H1 (cell line): ENCODE results near the gene MYLK. TPM values are rescaled to one million over a fixed set of nuclear protein-coding genes. Genes with fewer than 3 reads are reported as not detected.

Experiments used
- CTCF ChIA-PET: fragments of 300-600 bp; sonication (Branson Sonifier 250); formaldehyde crosslinking; loops from one replicate; lab custom pipeline; 2021; ENCODE audit not compliant: partially characterized antibody; lab: Charles Lee
- POLR2A ChIA-PET: fragments of 300-600 bp; sonication (Branson Sonifier 250); formaldehyde crosslinking; loops from one replicate; lab custom pipeline; 2021; ENCODE audit warnings: inconsistent platforms; ENCODE audit not compliant: partially characterized antibody; lab: Charles Lee
- DNase-seq, 2 experiments: peaks; one replicate each; pipeline versions ENCODE4 v3.0.0 to v3.0.0-alpha.2; 2010 to 2022; ENCODE audit warnings: low spot score in 2 of 2, low read depth in 1 of 2, mixed read lengths in 1 of 2
- FAIRE-seq: peaks from 2 replicates; lab custom pipeline; 2011; peaks lifted over from hg19 to GRCh38; lab: Jason Lieb, UNC
- H2AFZ ChIP-seq: 2 replicates; pipeline ENCODE4 v1.8.1; 2012; ENCODE audit warnings: low read length, inconsistent platforms
- H2AK5ac ChIP-seq: 2 replicates; pipeline ENCODE4 v1.6.1; 2013; ENCODE audit warnings: low read depth, low read length
- H2BK120ac ChIP-seq: replicated peaks from 2 replicates; pipeline ENCODE3; 2013; ENCODE audit warnings: low read depth, low read length, inconsistent platforms
- H2BK12ac ChIP-seq: 2 replicates; pipeline ENCODE4 v1.6.1; 2013; ENCODE audit warnings: low read depth, low read length
- H2BK15ac ChIP-seq: 2 replicates; pipeline ENCODE4 v1.6.1; 2013; ENCODE audit warnings: low read length
- H2BK20ac ChIP-seq: 2 replicates; pipeline ENCODE4 v1.6.1; 2013; ENCODE audit warnings: low read length
- H2BK5ac ChIP-seq: 2 replicates; pipeline ENCODE4 v1.6.1; 2013; ENCODE audit warnings: low read depth, low read length
- H3K14ac ChIP-seq: 2 replicates; pipeline ENCODE4 v1.6.1; 2013; ENCODE audit warnings: inconsistent platforms; ENCODE audit not compliant: insufficient read length
- H3K18ac ChIP-seq: 2 replicates; pipeline ENCODE4 v1.6.1; 2013; ENCODE audit warnings: low read length; ENCODE audit errors: extremely low read depth
- H3K23ac ChIP-seq: 2 replicates; pipeline ENCODE4 v1.6.1; 2013; ENCODE audit warnings: inconsistent platforms; ENCODE audit not compliant: insufficient read length
- H3K23me2 ChIP-seq: 2 replicates; pipeline ENCODE4 v1.6.1; 2013; ENCODE audit warnings: low read depth, low read length
- H3K27ac ChIP-seq: 2 replicates; pipeline ENCODE4 v1.6.1; 2011; ENCODE audit warnings: low read depth, low read length, inconsistent platforms
- H3K27me3 ChIP-seq, 4 experiments: replicated peaks in 1 of 4; 1 replicate in 1 of 4; 2 replicates in 3 of 4; pipeline versions ENCODE4 v1.6.1 to v1.8.1; 2011 to 2013; ENCODE audit warnings: low read length in 3 of 4, mild to moderate bottlenecking in 3 of 4, inconsistent platforms in 2 of 4, mixed read lengths in 2 of 4, moderate library complexity in 1 of 4; ENCODE audit not compliant: control insufficient read depth in 3 of 4, insufficient read depth in 3 of 4; ENCODE audit errors: extremely low read depth in 1 of 4
- H3K36me3 ChIP-seq, 4 experiments: 2 replicates each; pipeline versions ENCODE4 v1.6.1 to v1.8.1; 2011 to 2013; ENCODE audit warnings: mild to moderate bottlenecking in 4 of 4, low read length in 3 of 4, moderate library complexity in 2 of 4, control low read depth in 1 of 4, inconsistent platforms in 1 of 4; ENCODE audit not compliant: insufficient read depth in 4 of 4, control insufficient read depth in 2 of 4
- H3K4ac ChIP-seq: replicated peaks from 2 replicates; pipeline ENCODE3; 2013; ENCODE audit warnings: low read length, low read depth, mixed read lengths, inconsistent platforms; ENCODE audit not compliant: insufficient read length
- H3K4me1 ChIP-seq, 4 experiments: replicated peaks in 1 of 4; 1 replicate in 1 of 4; 2 replicates in 3 of 4; pipeline versions ENCODE4 v1.6.1 to v1.8.1; 2011 to 2013; ENCODE audit warnings: low read length in 3 of 4, inconsistent platforms in 2 of 4, mixed read lengths in 1 of 4; ENCODE audit not compliant: insufficient read depth in 4 of 4, control insufficient read depth in 3 of 4
- H3K4me2 ChIP-seq, 2 experiments: 2 replicates each; pipeline versions ENCODE4 v1.6.1 to v1.8.1; 2011 to 2013; ENCODE audit warnings: low read depth in 2 of 2, low read length in 2 of 2, control low read depth in 1 of 2, inconsistent platforms in 1 of 2, mild to moderate bottlenecking in 1 of 2; ENCODE audit not compliant: insufficient read depth in 1 of 2
- H3K4me3 ChIP-seq, 4 experiments: fragments of 200-600, 300-600 bp in 1 of 4; sonication (generic), shearing (Covaris generic), sonication (Bioruptor Twin) in 1 of 4; 2 replicates each; pipeline versions ENCODE4 v1.5.1 to v1.8.1; 2011 to 2016; ENCODE audit warnings: low read length in 4 of 4, low read depth in 3 of 4, control low read depth in 2 of 4, inconsistent platforms in 2 of 4, mild to moderate bottlenecking in 2 of 4, mixed read lengths in 1 of 4, moderate library complexity in 1 of 4; ENCODE audit not compliant: insufficient read depth in 2 of 4; ENCODE audit errors: extremely low read depth in 1 of 4
- H3K56ac ChIP-seq: replicated peaks from 2 replicates; pipeline ENCODE3; 2013; ENCODE audit warnings: low read depth, mild to moderate bottlenecking, mixed read lengths, low read length, inconsistent platforms; ENCODE audit not compliant: insufficient read length
- H3K79me1 ChIP-seq: 2 replicates; pipeline ENCODE4 v1.6.1; 2013; ENCODE audit warnings: low read depth, low read length, control low read depth
- H3K79me2 ChIP-seq, 2 experiments: 2 replicates each; pipeline versions ENCODE4 v1.6.1 to v1.8.1; 2012 to 2013; ENCODE audit warnings: low read length in 2 of 2, mild to moderate bottlenecking in 2 of 2, inconsistent platforms in 1 of 2; ENCODE audit not compliant: insufficient read depth in 2 of 2, control insufficient read depth in 1 of 2
- H3K9ac ChIP-seq, 4 experiments: replicated peaks in 1 of 4; 1 replicate in 1 of 4; 2 replicates in 3 of 4; pipeline versions ENCODE4 v1.6.1 to v1.8.1; 2011 to 2013; ENCODE audit warnings: low read depth in 3 of 4, low read length in 3 of 4, control low read depth in 2 of 4, mild to moderate bottlenecking in 2 of 4, moderate library complexity in 2 of 4, inconsistent platforms in 1 of 4; ENCODE audit errors: extremely low read depth in 1 of 4
- H3K9me3 ChIP-seq, 2 experiments: 2 replicates each; pipeline versions ENCODE4 v1.6.1 to v1.8.1; 2012 to 2013; ENCODE audit warnings: mild to moderate bottlenecking in 2 of 2, moderate library complexity in 2 of 2, control low read depth in 1 of 2, inconsistent platforms in 1 of 2, low read depth in 1 of 2, low read length in 1 of 2, mixed read lengths in 1 of 2; ENCODE audit not compliant: insufficient read depth in 2 of 2
- H4K20me1 ChIP-seq, 2 experiments: replicated peaks in 1 of 2; 2 replicates each; pipeline versions ENCODE3 to v1.8.1; 2011 to 2013; ENCODE audit warnings: inconsistent platforms in 2 of 2, low read length in 2 of 2, mild to moderate bottlenecking in 1 of 2; ENCODE audit not compliant: insufficient read depth in 2 of 2, control insufficient read depth in 1 of 2
- H4K5ac ChIP-seq: 2 replicates; pipeline ENCODE4 v1.6.1; 2013; ENCODE audit warnings: low read length, low read depth, mixed read lengths, inconsistent platforms; ENCODE audit not compliant: insufficient read length
- H4K8ac ChIP-seq: 2 replicates; pipeline ENCODE4 v1.8.0; 2013; ENCODE audit warnings: mild to moderate bottlenecking, moderate library complexity, low read length, inconsistent platforms; ENCODE audit not compliant: insufficient read depth; ENCODE audit errors: extremely low read depth
- H4K91ac ChIP-seq: replicated peaks from 2 replicates; pipeline ENCODE3; 2013; ENCODE audit warnings: low read length, mixed read lengths, inconsistent platforms; ENCODE audit not compliant: insufficient read length
- CEBPB ChIP-seq: IDR thresholded peaks from 2 replicates; pipeline ENCODE4 v1.6.1; 2012; ENCODE audit warnings: low read depth, low read length
- HDAC2 ChIP-seq, 2 experiments: fragments of 300-600 bp in 1 of 2; sonication (generic) in 1 of 2; IDR thresholded peaks; 2 replicates each; pipeline ENCODE4 v1.6.1; 2011 to 2012; ENCODE audit warnings: low read depth in 2 of 2, low read length in 2 of 2, mild to moderate bottlenecking in 2 of 2, moderate library complexity in 2 of 2, borderline replicate concordance in 1 of 2, inconsistent platforms in 1 of 2
- HDAC6 ChIP-seq: IDR thresholded peaks from one replicate; pipeline ENCODE4 v1.7.1; 2012; ENCODE audit warnings: low read depth, mild to moderate bottlenecking, inconsistent platforms, low read length, moderate library complexity
- JUN ChIP-seq: IDR thresholded peaks from 2 replicates; pipeline ENCODE4 v1.6.1; 2011; ENCODE audit warnings: low read depth, mild to moderate bottlenecking, improper control_type of control experiment, low read length
- JUND ChIP-seq: IDR thresholded peaks from 2 replicates; pipeline ENCODE4 v1.6.1; 2011; ENCODE audit warnings: mild to moderate bottlenecking, improper control_type of control experiment, low read length
- SP2 ChIP-seq: IDR thresholded peaks from 2 replicates; pipeline ENCODE4 v1.6.1; 2012; ENCODE audit warnings: mild to moderate bottlenecking, low read length, inconsistent platforms
- SP4 ChIP-seq: IDR thresholded peaks from 2 replicates; pipeline ENCODE4 v1.6.1; 2012; ENCODE audit warnings: low read length, inconsistent platforms
- WGBS, 2 experiments: shearing (Covaris generic) in 1 of 2; methylation state at CpG; one replicate each; pipeline versions ENCODE4 v1.1.6 to v1.1.7; 2013 to 2015; ENCODE audit warnings: low lambda C conversion rate in 2 of 2, mixed read lengths in 2 of 2, inconsistent platforms in 1 of 2, low coverage in 1 of 2, missing lambda C conversion rate in 1 of 2; ENCODE audit not compliant: insufficient replicate concordance in 2 of 2, insufficient coverage in 1 of 2, insufficient read length in 1 of 2; ENCODE audit errors: extremely low coverage in 1 of 2, missing lambda C conversion rate in 1 of 2; 5-methylcytosine and 5-hydroxymethylcytosine counted together
- polyA plus RNA-seq, 7 experiments: library from polyadenylated mRNA; depleted of rRNA in 3 of 7; stranded (reverse) in 5 of 7; unstranded in 2 of 7; fragments of >200 nt in 5 of 7; fragments of 200-250 nt in 2 of 7; gene quantifications; 1 replicate in 5 of 7; 2 replicates in 1 of 7; 4 replicates in 1 of 7; pipeline versions ENCODE4 v1.2.1 to v1.2.3, GENCODE V29; 2011 to 2013; ENCODE audit warnings: missing spikeins in 2 of 7, mixed read lengths in 2 of 7
- total RNA-seq: library from RNA; stranded (reverse); fragmentation: NEBNext Ultra II Directional; extraction: Animal tissue kit (Norgen Biotek cat#: 25700); gene quantifications from 2 replicates; pipeline ENCODE4 v1.2.1, GENCODE V29; 2021
- TF ChIP-seq, protein P1 (sequence below): IDR thresholded peaks from 2 replicates; pipeline ENCODE4 v1.6.1; 2012; ENCODE audit warnings: low read length, inconsistent platforms

The MYLK gene
- total and polyA plus RNA-seq, 2 of the 8 experiments (the other 6 are each of a cell fraction or from before 2014, with no cell fraction given), result 11.6 to 21.3 TPM

DNA sequence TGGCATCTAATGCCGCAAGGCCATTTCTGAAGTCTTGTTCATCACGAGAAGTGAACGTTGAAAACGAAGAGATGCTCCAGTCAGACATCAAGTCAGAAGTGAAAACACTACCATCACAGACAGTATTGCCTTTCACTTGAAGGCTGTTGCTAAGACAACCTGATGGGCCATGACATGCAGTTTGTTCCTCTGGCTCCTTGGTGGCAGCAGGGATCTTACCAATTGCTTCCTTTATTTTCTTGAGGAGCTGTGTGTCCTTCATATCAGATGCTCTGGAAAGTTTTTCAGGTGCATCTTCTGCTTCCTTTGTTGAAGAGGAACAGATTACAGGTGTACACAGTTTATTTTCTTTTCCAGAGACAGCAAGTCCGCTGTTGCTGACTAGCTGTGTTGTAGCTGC lies 30.7 kb upstream of the MYLK start:
- no peak overlapping the region for H4K5ac ChIP-seq
- no peak overlapping the region for H2AK5ac ChIP-seq
- H2BK15ac ChIP-seq, result no peak overlapping the region
- H3K4me1 ChIP-seq, result no peaks in the 10 kb centered on the region
- WGBS, 2 experiments, result 74% methylated on average over 5 of the region's 5 CpGs; no CpG with 5 or more reads in 1 of the 2 experiments
- H3K18ac ChIP-seq, result no peak overlapping the region
- no peak overlapping the region for H4K91ac ChIP-seq
- H3K23ac ChIP-seq, result no peak overlapping the region
- H2BK120ac ChIP-seq, result no peak overlapping the region
- H3K27ac ChIP-seq, result no peak overlapping the region
- no peak overlapping the region for H3K4me2 ChIP-seq
- no peak overlapping the region for H3K14ac ChIP-seq
- H4K20me1 ChIP-seq, result peaks cover 0 to 3% of the 10 kb centered on the region in 2 experiments
- no peak overlapping the region for H2BK12ac ChIP-seq
- TF ChIP-seq HDAC6, result no peak
- TF ChIP-seq SP4, result no peak
- TF ChIP-seq JUN, result no peak
- no peak for TF ChIP-seq SP2
- no peak for TF ChIP-seq HDAC2 (IDR thresholded peaks at IDR 0.05; ENCODE audit: borderline replicate concordance in 1 of 2, low read depth in 2 of 2, low read length in 2 of 2)
- no peak for TF ChIP-seq CEBPB
- TF ChIP-seq, protein P1, sequence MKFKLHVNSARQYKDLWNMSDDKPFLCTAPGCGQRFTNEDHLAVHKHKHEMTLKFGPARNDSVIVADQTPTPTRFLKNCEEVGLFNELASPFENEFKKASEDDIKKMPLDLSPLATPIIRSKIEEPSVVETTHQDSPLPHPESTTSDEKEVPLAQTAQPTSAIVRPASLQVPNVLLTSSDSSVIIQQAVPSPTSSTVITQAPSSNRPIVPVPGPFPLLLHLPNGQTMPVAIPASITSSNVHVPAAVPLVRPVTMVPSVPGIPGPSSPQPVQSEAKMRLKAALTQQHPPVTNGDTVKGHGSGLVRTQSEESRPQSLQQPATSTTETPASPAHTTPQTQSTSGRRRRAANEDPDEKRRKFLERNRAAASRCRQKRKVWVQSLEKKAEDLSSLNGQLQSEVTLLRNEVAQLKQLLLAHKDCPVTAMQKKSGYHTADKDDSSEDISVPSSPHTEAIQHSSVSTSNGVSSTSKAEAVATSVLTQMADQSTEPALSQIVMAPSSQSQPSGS, result no peak
- TF ChIP-seq JUND, result no peak
- TF ChIP-seq, all 59 proteins: peak for 0
- H3K36me3 ChIP-seq, result peaks cover 0 to 16% (median 4%) of the 10 kb centered on the region in 4 experiments; a peak in 4 of 8 replicates
- 0 out of 2 replicates have a peak, but pooled peaks cover 2% of the 10 kb centered on the region for H3K79me1 ChIP-seq
- no peak overlapping the region for H2BK20ac ChIP-seq
- H3K9ac ChIP-seq, result no peak overlapping the region
- no peak overlapping the region for H3K56ac ChIP-seq
- no peak overlapping the region for H2BK5ac ChIP-seq
- H3K9me3 ChIP-seq, result no peaks in the 10 kb centered on the region
- no peak overlapping the region for H3K4ac ChIP-seq
- H3K4me3 ChIP-seq, result no peak overlapping the region
- H2AFZ ChIP-seq, result no peak overlapping the region
- no peaks in the 10 kb centered on the region for H3K27me3 ChIP-seq
- no peaks in the 10 kb centered on the region for H3K79me2 ChIP-seq
- DNase-seq, result no peak
- H3K23me2 ChIP-seq, result no peaks in the 10 kb centered on the region
- ChIA-PET CTCF (interaction anchor here (0.6 to 1.5 kb wide), 4 partner anchors 13 to 300 kb away, joined by 3 to 5 read pairs (median 3); no protein-coding TSS in a partner anchor), POLR2A (interaction anchor here (0.7 to 1.3 kb wide), 2 partner anchors 9 to 13 kb away, joined by 3 to 6 read pairs; no protein-coding TSS in a partner anchor)
- no peak for FAIRE-seq
- H4K8ac ChIP-seq, result no peak overlapping the region
